ENCODE results near the gene DPP8. TPM values are rescaled to one million over a fixed set of nuclear protein-coding genes. Genes with fewer than 3 reads are reported as not detected.

Gene DPP8
- total and polyA plus RNA-seq, 10 donors, result 6.0 to 74.6 (median 53.2) TPM

DNA sequence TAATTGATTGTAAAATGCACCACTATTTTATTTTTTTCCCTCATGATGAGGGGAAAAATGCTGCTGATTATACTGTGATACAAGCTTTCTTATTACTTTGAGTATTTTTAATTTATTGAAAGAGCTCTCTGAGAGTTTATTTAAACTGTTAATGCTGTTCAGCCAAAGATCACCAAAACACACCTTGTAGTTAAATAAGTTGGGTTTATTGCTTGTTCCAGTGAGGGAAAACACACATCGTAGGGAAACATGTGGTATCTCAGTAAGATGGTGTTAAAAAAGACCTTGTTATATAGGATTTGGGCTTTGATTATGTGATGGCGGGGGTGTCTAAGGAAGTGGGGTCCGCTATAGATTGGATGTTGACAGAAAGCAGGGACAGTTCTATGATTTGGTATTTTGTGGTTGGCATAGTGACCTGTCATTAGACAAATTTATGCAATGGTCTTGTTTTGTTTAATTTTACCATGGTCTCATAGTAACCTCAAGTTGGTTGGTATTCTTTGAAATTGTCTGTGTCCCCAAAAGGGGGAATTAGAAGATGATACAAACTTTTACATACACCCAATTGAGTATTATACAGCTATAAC lies 23.8 kb upstream of the DPP8 start:
- no peak overlapping the region for H3K27ac ChIP-seq
- no peaks in the 10 kb centered on the region for H3K4me1 ChIP-seq
- intact Hi-C loops (cut with DNase I; ENCODE audit: low total_unique reads), result no loop called here
- H3K36me3 ChIP-seq, result no peaks in the 10 kb centered on the region
- no peaks in the 10 kb centered on the region for H3K9me3 ChIP-seq
- no peaks in the 10 kb centered on the region for H3K27me3 ChIP-seq (replicated peaks in 1 of 7)
- WGBS, 5 donors, result 92 to 98% (median 95%) methylated on average over 3 of the region's 3 CpGs
- no peak for DNase-seq
- TF ChIP-seq, protein P1, sequence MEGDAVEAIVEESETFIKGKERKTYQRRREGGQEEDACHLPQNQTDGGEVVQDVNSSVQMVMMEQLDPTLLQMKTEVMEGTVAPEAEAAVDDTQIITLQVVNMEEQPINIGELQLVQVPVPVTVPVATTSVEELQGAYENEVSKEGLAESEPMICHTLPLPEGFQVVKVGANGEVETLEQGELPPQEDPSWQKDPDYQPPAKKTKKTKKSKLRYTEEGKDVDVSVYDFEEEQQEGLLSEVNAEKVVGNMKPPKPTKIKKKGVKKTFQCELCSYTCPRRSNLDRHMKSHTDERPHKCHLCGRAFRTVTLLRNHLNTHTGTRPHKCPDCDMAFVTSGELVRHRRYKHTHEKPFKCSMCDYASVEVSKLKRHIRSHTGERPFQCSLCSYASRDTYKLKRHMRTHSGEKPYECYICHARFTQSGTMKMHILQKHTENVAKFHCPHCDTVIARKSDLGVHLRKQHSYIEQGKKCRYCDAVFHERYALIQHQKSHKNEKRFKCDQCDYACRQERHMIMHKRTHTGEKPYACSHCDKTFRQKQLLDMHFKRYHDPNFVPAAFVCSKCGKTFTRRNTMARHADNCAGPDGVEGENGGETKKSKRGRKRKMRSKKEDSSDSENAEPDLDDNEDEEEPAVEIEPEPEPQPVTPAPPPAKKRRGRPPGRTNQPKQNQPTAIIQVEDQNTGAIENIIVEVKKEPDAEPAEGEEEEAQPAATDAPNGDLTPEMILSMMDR (IDR thresholded peaks at IDR 0.05 in 8 of 11, conservative IDR thresholded peaks at IDR 0.05 in 3 of 11), result no peak
- no peak for TF ChIP-seq POLR2AphosphoS5 (IDR thresholded peaks at IDR 0.05)
- no peak for TF ChIP-seq POLR2A (IDR thresholded peaks at IDR 0.05)
- H3K4me3 ChIP-seq, result no peak overlapping the region

DNA sequence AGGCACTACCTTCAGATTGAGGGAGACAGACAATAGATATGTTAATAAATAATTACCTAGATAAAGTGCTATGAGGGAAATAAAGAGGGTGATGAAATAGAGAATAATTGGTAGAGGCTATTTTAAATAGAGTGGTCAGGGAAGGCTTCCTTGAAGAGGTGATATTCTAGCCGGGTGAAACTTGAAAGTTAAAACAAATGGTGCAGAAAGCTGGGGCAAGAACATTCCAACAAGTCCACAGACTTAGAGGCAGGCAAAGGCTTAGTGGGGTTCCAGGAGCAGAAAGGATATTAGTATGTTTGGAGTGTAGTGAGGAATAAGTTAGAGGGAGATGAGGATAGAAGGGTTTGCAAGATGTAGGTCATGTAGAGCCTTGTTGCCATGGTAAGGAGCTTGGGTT lies 22.8 kb upstream of the DPP8 start:
- no peak for DNase-seq
- 87 to 93% (median 91%) methylated on average over 1 of the region's 1 CpG for WGBS, 5 donors
- intact Hi-C loops (cut with DNase I; ENCODE audit: low total_unique reads), result no loop called here

DNA sequence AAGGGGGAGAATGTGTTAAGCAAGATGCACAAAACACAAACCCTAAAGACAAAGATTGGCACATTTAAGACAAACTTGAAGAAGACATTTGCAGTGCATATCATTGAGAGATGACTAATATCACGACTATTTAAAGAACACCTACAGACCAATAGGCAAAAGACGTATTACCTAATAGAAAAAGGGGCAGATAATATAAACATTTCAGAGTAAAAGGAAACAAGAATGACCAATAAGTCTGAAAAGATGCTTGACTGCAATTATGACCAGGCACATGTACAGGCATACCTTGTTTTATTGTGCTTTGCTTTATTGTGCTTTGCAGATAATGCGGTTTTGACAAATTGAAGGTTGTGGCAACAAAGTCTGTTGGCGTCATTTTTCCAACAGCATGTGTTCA lies 17.7 kb upstream of the DPP8 start:
- Histone ChIP-seq H3K4me3 (no peak overlapping the region), H3K36me3 (peaks cover 0 to 4% (median 0%) of the 10 kb centered on the region in 6 donors), H3K27ac (no peak overlapping the region), H3K4me1 (peaks cover 4 to 27% (median 16%) of the 10 kb centered on the region in 6 donors), H3K27me3 (replicated peaks in 1 of 7) (no peaks in the 10 kb centered on the region), H3K9me3 (no peaks in the 10 kb centered on the region)
- 81 to 94% (median 90%) methylated on average over 4 of the region's 4 CpGs for WGBS, 5 donors
- TF ChIP-seq, protein P1 (IDR thresholded peaks at IDR 0.05 in 8 of 11, conservative IDR thresholded peaks at IDR 0.05 in 3 of 11), result no peak
- no peak for TF ChIP-seq POLR2AphosphoS5 (IDR thresholded peaks at IDR 0.05)
- no peak for TF ChIP-seq POLR2A (IDR thresholded peaks at IDR 0.05)
- DNase-seq, result no peak
- intact Hi-C loops (cut with DNase I; ENCODE audit: low total_unique reads), result no loop called here

More for the DNA sequence above, 22.8 kb upstream of the DPP8 start:
- Histone ChIP-seq H3K4me1 (no peaks in the 10 kb centered on the region), H3K4me3 (no peak overlapping the region), H3K27me3 (replicated peaks in 1 of 7) (no peaks in the 10 kb centered on the region), H3K36me3 (peaks cover 0 to 4% (median 0%) of the 10 kb centered on the region in 6 donors), H3K9me3 (no peaks in the 10 kb centered on the region), H3K27ac (no peak overlapping the region)
- TF ChIP-seq, protein P1 (IDR thresholded peaks at IDR 0.05 in 8 of 11, conservative IDR thresholded peaks at IDR 0.05 in 3 of 11), result no peak
- TF ChIP-seq POLR2AphosphoS5 (IDR thresholded peaks at IDR 0.05), result no peak
- TF ChIP-seq POLR2A (IDR thresholded peaks at IDR 0.05), result no peak

DNA sequence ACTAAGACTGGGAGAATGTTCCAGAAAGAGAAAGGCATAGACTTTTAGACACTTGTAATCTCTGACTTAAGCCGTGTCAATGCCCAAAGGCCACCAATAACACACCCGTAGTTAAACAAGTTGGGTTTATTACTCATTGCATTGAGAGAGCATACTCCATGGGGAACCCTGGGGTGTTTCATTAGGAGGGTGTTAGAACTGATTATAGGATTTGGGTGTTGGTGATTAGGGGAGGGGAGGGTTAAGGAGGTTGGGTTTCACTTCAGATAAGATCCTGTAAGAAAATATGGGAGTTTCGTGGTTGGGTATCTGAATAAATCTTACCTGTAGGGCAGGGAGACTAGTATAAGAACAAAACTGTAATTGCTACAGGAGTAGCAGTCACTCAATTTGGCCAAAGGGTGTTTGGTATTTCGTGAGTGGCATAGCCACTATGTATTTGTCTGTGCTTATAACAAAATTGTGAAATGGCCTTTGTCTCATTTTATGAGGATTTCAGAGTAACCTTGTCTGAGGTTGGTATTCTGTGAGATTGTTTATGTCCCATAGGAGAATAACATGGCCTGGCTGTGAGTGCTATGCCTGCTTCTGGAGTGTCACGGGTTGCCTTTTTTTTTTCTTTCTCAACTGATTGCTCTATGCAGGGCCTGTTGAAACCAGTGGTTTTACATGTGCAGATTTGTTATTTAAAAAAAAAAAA lies 15.7 kb upstream of the DPP8 start:
- 86 to 95% (median 88%) methylated on average over 5 of the region's 5 CpGs for WGBS, 5 donors
- peaks cover 8 to 37% (median 24%) of the 10 kb centered on the region in 6 donors for H3K4me1 ChIP-seq
- no peak overlapping the region for H3K27ac ChIP-seq
- H3K4me3 ChIP-seq, result no peak overlapping the region
- peaks cover 0 to 4% (median 0%) of the 10 kb centered on the region in 6 donors for H3K36me3 ChIP-seq
- TF ChIP-seq POLR2AphosphoS5 (IDR thresholded peaks at IDR 0.05) (no peak), POLR2A (IDR thresholded peaks at IDR 0.05) (no peak)
- TF ChIP-seq, protein P1 (IDR thresholded peaks at IDR 0.05 in 8 of 11, conservative IDR thresholded peaks at IDR 0.05 in 3 of 11), result no peak
- H3K9me3 ChIP-seq, result no peaks in the 10 kb centered on the region
- intact Hi-C loops (cut with DNase I; ENCODE audit: low total_unique reads), result no loop called here
- DNase-seq, result no peak
- H3K27me3 ChIP-seq (replicated peaks in 1 of 7), result no peaks in the 10 kb centered on the region
